GM13977 (cell line): ENCODE results near the gene CLCN6.

Source experiments
- DNase-seq: peaks from one replicate; pipeline ENCODE4 v3.0.0; 2012; ENCODE audit warnings: low spot score
- CTCF ChIP-seq: IDR thresholded peaks from 2 replicates; pipeline ENCODE4 v1.5.1; 2012; ENCODE audit warnings: mild to moderate bottlenecking, control low read depth; ENCODE audit not compliant: insufficient read depth; ENCODE audit errors: extremely low read depth, missing control alignments
- in situ Hi-C: fragments of 300-500 bp; cut with MboI; formaldehyde crosslinking; loops from one replicate; pipeline ENCODE4 v1.12.0; 2022; ENCODE audit warnings: low sequenced_read_pairs, low pct_unique_long_range_greater_than_20kb, mixed read lengths, inconsistent platforms; ENCODE audit not compliant: unreplicated experiment

Gene CLCN6

GRCh38 chr1:11877074-11877473 lies 71.1 kb downstream of the CLCN6 start:
- TF ChIP-seq CTCF, result no peak
- no peak for DNase-seq
- in situ Hi-C loops, result no loop called here

- no peak for DNase-seq
- in situ Hi-C loops, result no loop called here
- TF ChIP-seq CTCF, result no peak
Measured at GRCh38 chr1:11878081-11878890, 72.3 kb downstream of the CLCN6 start.

- in situ Hi-C loops, result no loop called here
- no peak for DNase-seq
- no peak for TF ChIP-seq CTCF
Measured at GRCh38 chr1:11878891-11879190, 72.8 kb downstream of the CLCN6 start.

GRCh38 chr1:11879311-11880180 lies 73.6 kb downstream of the CLCN6 start:
- in situ Hi-C loops, result no loop called here
- no peak for DNase-seq
- no peak for TF ChIP-seq CTCF

GRCh38 chr1:11880181-11880575 lies 74.2 kb downstream of the CLCN6 start:
- in situ Hi-C loops, result no loop called here

More at GRCh38 chr1:11880181-11880575, 74.2 kb downstream of the CLCN6 start:
- no peak for DNase-seq
- no peak for TF ChIP-seq CTCF
